ENCODE data around the gene ALG9. TPM values are rescaled to one million over a fixed set of nuclear protein-coding genes. Genes with fewer than 3 reads are reported as not detected.
A peak's percentile ranks its signal among the peaks of the same experiment; 100 is the strongest.
"Not testable (repeated sequence)": the region's sequence is repeated elsewhere in the genome, so short reads cannot be mapped to it uniquely, and the experiment has no call there.

The ALG9 gene
- total RNA-seq, 1 donor from 2014 or later = 21.4 TPM

GRCh38 chr11:111795334-111795985 is 75.9 kb downstream of the ALG9 start:
- DNase-seq (ENCODE audit: low read depth in 2 of 2) = no peak

GRCh38 chr11:111793863-111794262 is 77.5 kb downstream of the ALG9 start:
- DNase-seq (ENCODE audit: low read depth in 2 of 2) = no peak

GRCh38 chr11:111792955-111793500 is 78.4 kb downstream of the ALG9 start:
- no peak for DNase-seq (ENCODE audit: low read depth in 2 of 2)

GRCh38 chr11:111792314-111792713 is 79.1 kb downstream of the ALG9 start:
- no peak for DNase-seq (ENCODE audit: low read depth in 2 of 2)

DNA sequence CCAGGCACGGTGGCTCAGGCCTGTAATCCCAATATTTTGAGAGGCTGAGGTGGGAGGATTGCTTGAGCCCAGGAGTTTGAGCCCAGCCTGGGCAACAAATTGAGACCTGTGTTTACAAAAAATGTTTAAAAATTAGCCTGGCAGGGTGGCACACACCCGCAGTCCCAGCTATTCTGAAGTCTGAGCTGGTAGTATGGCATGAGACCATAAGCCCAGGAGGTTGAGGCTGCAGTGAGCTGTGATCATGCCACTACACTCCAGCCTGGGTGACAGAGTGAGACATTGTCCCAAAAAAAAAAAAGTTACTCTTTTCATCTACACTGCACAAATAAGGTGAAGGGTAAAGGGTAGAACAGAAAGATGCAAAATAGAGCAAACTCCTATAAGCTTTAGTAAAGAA is 82.9 kb downstream of the ALG9 start:
- DNase-seq (ENCODE audit: low read depth in 2 of 2) = no peak

DNA sequence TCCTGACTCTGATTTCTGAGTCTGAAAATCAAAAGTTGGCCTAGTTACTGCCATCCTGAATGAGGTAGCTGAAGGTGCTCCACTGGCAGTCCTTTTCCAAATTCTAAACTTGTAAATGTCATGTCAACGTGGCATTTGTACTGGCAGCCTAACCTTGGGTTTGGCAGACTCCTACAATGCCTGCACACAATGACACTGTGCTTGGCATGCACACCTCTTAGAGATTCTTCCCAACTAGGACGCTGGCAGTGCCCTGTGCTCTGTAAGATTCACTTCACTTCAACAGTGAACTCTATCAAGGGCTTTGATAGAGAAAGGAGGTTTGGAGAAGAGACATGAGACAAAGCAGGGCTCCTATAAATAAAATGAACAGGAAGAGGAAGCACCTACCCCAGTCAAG is 83.3 kb downstream of the ALG9 start:
- DNase-seq (ENCODE audit: low read depth in 2 of 2) = no peak

GRCh38 chr11:111785886-111786412 is 85.4 kb downstream of the ALG9 start:
- DNase-seq (ENCODE audit: low read depth in 2 of 2) = no peak

- no peak for DNase-seq (ENCODE audit: low read depth in 2 of 2)
These were observed 86.3 kb downstream of the ALG9 start for GRCh38 chr11:111785076-111785475.

DNA sequence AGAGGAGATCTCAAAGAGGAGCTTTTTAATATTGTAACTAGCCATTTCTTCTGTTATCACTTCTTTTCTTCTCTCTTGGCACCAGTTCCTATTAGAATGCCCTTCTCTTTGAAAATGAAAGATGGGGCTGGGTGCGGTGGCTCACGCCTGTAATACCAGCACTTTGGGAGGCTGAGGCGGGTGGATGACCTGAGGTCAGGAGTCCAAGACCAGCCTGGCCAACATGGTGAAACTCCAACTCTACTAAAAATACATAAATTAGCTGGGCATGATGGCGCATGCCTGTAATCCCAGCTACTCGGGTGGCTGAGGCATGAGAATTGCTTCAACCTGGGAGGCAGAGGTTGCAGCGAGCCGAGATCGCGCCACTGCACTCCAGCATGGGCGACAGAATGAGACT is 87.1 kb downstream of the ALG9 start:
- not testable (repeated sequence) for DNase-seq (ENCODE audit: low read depth in 2 of 2)

DNA sequence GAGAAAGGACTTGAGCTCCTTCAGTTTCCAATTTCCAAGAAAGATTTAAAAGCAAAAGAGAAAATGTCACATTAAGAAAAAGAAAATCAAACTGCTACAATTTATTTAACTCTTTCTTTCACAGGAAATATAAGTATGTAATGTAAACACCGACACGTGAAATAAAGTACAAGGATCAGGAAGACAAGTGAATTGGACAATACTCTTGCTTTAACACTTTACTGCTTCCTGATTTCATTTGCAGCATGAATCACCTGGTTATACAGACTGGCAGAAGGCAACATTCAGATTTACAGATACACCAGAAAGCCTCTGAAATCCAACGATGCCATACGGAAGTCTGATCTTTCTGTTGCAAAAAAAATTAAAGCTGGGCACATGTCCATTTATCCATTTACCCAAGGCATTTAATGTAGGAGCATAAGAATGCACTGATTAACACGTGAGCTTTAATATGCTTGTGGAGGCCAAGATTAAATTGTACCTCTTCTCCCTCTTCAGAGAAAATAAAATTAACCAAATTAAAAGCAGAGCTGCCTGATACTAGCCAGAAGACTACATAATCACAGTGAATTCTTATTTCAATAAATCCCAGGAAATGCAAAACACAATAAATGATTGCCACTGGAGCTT is 89.2 kb downstream of the ALG9 start:
- peak in 1 of 2 donors; percentile 12 for DNase-seq (ENCODE audit: low read depth in 2 of 2)

GRCh38 chr11:111779118-111779517 is 92.3 kb downstream of the ALG9 start:
- no peak for DNase-seq (ENCODE audit: low read depth in 2 of 2)

GRCh38 chr11:111778047-111778558 is 93.3 kb downstream of the ALG9 start:
- DNase-seq (ENCODE audit: low read depth in 2 of 2) = no peak

DNA sequence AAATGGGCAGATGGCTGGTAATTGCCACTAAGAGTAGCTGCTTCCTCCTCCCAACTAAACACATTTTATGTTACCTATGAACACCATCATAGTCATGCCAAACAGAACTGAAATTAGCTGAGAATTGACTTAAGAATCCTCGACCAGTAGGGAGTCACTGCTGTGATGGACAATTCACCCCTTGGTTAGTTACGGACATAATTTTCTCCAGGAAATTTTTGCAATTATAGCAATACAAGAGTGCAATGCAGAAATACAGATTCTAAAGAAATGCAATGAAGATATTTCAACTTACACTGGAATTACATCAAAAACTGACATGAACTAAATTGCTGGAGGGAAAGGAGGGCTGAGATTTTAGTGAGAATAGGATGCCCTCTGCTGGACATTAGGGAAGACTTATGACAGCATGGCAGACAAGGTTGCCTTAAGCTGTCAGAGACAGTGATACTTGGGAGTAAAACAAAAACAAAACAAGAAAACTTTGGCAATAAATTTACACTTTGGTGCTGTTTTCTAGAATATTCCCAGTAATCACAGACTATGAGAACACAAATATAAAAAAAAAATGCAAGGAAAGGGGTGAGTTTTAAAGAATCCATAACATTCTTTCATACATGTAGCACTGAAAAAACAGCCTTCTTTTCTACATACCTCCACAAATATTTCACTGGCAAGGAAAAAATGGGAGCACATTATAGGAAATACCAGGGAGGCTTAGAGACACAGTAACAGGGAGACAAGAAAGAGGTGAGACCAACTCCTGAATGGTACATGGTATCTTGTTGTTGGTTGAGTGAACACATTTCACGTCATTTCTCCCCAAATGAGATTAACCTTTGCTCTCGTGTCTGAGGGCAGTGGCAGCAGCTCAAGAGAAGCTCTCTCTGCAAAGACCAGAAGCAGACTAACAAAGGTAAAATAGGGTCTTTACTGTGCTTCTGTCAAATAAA is 94.0 kb downstream of the ALG9 start:
- DNase-seq (ENCODE audit: low read depth in 2 of 2) = peak; percentile 83 to 87

DNA sequence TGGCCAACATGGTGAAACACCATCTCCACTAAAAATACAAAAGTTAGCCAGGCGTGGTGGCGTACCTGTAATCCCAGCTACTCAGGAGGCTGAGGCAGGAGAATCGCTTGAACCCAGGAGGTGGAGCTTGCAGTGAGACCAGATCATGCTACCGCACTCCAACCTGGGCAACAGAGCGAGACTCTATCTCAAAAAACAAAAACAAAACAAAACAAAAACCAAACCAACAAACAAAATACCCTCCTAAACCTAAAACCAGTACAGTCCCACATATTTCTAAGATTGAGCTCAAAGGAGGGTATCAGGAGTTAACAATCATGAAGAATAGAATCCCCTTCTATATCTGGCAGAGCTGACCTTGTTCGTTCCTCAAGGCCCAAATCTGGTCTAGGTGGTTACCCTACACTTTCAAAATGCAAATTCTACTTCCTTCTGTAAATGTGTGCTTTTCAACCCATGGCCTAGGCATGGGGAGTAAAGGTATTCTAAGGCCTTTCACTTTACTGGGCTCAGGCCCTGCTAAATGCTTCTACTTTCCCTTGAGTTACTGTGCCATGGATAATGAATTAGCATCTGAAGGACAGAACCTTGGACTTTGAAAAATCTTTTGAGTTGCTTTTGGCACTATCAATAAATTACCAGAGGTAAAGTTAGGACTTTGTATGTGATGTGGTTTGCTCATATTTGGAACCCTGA is 94.8 kb downstream of the ALG9 start:
- DNase-seq (ENCODE audit: low read depth in 2 of 2) = no peak

DNA sequence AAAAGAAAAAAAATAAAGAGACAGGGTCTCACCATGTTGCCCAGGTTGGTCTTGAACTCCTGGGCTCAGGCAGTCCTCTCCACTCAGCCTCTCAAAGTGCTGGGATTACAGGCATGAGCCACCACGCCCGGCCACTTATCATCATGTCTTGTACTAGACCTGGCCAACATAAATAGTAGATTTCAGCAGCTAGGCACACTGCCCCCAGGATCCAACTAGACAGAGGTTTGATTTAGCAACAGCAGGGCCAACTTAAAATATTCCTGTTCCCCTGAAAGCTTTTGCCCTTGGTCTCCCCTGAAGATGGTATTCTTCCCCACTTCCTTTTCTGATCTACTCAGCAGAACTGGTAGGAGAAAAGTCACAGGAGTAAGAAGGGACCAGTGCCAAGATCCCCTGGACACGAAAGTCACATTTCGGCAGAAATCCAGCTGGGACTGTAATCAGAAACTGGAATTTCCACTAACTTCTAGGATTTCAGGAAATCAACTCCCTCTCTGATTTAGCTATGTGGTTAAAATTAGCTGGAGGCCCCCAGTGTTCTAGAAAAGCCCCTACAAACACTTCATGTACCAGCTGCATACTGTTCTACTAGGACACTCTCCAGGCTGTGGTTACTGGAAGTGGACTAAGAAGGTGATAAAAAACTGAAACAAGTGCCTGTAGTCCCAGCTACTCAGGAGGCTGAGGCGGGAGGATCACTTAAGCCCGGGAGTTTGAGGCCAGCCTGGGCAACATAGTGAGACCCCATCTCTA is 96.2 kb downstream of the ALG9 start:
- DNase-seq (ENCODE audit: low read depth in 2 of 2) = peak; percentile 39 to 64

DNA sequence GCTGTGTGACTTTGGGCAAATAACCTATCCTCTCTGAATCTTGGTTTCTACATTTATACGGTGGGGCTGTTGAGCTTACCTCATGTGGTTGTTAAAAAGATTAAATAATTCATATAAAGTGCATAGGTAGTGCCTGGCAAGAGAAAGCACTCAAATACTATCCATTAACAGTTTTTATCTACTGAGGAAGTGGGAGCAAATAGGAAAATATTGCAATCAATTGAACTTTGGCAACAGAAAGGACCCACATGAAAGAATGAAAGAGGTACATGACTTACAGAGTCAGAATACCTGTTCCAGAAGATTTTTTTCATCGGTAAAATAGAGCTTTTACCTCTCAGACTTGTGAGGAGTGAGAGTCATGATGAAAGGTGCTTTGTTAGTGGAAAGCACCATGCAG is 98.8 kb downstream of the ALG9 start:
- no peak for DNase-seq (ENCODE audit: low read depth in 2 of 2)

- DNase-seq (ENCODE audit: low read depth in 2 of 2) = not testable (repeated sequence)
These were observed 100.2 kb downstream of the ALG9 start for GRCh38 chr11:111771205-111771604.

GRCh38 chr11:111770581-111771134 is 100.7 kb downstream of the ALG9 start:
- peak in 1 of 2 donors; percentile 20 for DNase-seq (ENCODE audit: low read depth in 2 of 2)

DNA sequence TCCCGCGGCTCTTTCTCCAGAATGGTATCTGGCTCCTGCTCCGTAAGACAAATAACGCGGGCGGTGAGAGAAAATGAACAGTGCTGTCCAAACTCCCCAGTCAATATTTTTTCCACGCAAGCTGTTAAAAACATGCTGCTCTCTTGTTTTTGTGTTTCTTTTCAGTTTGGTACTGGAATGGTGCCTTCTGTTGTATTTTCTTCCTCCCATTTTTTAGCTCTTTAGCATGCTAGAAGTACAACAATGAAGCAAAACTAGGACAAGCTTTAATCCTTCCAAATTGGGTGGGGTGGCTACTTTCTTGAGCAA is 104.6 kb downstream of the ALG9 start:
- DNase-seq (ENCODE audit: low read depth in 2 of 2) = no peak

All from lung microvascular endothelial cell (primary cell).